HG02763 (cell line): ENCODE results near the gene PHTF1.
"Not testable (repeated sequence)": the region's sequence is repeated elsewhere in the genome, so short reads cannot be mapped to it uniquely, and the experiment has no call there.

Experiments used
- ATAC-seq: cut with Tn5 transposase; IDR thresholded peaks from one replicate; pipeline ENCODE4 v1.9.1; 2021; ENCODE audit warnings: mild to moderate bottlenecking, moderate library complexity; ENCODE audit not compliant: unreplicated experiment

PHTF1 gene

DNA sequence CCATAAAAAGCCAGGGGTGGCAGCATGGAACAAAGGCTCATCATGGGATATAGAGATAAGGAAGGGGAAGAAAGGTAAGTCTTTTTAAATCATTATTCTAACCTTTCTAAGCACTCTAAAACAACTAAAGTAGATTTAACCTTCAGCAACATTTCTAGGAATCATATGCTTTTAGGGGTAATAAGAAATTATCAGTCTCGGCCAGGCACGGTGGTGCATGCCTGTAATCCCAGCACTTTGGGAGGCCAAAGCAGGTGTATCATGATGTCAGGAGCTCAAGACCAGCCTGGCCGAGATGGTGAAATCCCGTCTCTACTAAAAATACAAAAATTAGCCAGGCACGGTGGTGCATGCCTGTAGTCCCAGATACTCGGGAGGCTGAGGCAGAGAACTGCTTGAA is 20.3 kb upstream of the PHTF1 start:
- no peak for ATAC-seq

DNA sequence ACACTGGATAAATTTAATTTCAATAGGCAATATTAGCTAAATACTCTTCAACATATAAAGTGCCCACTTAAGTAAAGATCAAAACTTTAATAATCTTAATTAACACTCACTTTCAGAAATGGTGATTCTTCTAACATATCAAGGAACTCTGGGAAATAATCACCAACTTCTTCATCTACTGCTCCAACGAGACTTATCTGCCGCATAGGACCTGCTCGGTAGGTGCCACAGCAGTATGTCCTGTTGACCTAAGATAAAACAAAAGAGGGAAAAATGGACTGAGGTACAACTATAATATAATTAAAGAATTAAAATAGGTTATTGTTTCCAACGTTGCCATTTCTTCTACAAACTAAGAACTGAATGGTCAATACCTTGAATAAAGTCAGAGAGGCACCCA is 18.3 kb upstream of the PHTF1 start:
- no peak for ATAC-seq

DNA sequence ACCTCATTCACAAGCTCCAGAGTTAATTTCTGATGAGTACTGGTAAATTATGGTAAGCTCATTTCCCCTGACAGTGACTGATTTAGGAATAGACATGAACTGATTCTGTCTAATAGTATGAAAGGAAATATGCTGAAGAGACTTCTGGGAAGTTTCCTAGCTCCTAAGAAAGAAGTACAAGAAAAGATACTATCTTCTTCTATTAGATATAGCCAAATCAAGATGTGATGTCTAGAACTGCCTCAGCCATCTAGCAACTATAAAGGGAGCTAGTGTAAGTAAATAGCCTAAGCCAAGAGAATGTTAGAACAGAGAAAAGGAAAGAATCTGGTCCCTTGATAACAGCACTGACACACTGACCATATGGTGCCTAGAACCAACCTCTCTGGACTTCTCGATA is 10.7 kb upstream of the PHTF1 start:
- no peak for ATAC-seq

DNA sequence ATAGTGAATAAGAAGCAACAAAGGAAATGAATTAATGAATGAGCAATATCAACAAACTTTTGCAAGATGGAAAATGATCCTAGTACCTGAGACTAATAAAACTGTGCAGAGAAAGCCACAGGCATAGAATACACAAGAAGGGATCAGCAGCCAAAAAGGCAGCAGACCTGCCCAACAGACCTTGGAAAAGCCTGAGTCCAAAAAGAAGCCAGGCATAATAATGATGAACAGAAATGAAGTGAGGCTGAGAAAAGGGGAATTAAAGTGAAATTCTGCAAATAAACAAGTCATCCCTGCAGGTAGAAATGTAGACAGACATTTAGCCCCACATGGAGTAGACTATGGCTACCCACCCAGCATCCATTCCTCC is 10.3 kb upstream of the PHTF1 start:
- ATAC-seq = no peak

DNA sequence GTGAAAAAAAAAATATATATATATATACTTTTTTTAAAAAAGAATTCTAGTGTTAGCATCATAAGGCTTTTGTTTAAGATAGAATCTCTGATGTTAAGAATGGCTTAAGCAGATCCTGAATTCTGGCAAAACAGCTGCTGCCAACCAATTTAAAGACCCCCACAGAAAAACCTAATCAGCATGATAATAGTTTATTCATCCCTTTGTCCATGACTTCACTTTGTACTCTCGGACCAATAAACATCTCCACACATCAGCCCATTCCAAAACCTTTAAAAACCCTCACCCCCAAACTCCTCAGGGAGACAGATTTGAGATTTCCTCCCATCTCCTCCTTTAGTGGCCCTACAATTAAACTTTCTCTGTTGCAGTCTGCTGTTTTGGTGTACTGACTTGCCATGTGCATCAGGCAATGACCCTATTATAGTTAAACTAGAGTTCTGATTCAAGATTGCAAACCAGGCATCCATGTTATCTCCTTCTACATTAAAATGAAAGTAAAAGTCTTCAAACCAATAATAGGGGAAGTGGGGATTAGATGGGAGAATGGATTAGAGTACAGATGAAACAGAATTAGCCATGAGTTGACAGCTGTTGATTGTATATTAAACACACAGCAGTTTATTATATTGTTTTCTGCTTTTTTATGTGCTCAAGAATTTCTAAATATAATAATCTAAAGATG is 9.8 kb upstream of the PHTF1 start:
- no peak for ATAC-seq

DNA sequence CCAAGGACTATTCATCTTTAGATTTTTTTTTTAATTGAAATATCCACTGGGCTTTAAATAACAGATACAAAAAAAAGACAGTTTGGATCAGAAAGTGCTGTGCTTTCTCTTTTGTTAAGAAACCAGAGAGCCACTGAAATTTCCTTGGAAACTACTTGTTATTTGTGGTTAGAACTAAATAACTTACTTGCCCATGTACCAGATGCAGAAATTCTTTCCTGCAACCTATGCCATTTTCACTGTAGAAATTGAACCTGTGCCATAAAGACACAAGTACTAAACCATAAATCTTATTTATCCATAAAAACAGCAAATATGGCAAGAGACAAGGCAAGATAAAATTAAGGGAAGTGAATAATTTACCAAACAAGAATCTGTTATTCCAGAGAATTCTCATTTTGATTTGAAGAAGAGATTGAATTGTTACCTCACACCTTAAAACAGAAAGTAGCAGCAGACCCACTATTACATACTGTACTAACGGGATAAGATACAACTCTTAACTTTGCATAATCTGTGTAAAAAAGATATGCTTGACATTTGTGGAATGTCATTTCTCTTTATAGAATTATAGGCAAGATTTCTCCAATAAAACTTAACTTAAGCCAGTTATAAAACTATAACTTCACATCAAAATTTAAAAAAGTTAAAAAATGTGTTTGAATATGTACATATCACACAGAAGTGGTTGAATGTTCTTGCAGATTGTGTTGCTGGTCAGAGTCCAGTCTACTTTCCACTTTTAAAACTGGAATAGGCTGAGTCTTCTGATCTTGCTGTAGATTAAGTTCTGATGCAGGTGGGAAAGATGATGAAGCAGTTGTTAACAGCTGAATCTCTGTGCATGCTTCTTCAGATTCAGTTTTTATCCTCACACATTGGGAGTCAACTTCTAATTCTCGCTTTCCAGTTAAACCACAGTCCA is 6.3 kb upstream of the PHTF1 start:
- no peak for ATAC-seq

DNA sequence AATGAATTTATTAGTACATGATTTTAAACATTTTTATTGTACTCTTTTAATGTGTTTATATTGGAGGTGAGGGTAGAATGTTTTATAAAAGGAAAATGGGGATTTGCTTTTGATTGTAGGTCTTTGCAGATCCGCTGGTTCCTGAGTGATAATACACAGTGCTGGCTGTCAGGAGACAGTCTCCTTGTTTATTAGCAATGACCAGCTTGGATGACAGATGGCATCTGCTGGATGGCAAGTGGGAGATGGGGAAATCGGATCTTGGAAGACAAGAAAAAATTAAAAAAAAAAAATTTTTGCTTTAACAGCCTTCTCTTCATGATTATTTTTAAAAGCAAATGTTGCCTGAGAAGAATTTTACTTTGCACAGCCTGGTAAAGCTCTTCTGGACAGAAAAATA is 4.4 kb upstream of the PHTF1 start:
- ATAC-seq = no peak

DNA sequence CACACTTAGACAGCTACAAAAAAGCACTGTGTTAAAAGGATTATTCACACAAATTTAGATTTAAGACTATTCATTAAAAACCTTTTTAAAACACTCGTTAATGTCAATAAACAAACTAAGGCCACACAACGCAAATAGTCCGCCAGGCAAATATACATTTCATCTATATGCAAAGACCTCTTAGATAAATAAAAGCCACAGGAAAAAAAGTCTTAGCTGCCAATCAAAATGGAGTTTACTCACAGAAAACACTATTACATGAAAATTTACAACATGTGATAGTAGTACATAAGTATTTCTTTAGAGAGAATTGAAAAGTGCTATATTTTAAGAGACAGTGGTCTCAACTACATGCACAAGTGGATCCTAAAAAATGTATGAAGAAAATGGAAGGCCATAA is 2.7 kb upstream of the PHTF1 start:
- no peak for ATAC-seq

DNA sequence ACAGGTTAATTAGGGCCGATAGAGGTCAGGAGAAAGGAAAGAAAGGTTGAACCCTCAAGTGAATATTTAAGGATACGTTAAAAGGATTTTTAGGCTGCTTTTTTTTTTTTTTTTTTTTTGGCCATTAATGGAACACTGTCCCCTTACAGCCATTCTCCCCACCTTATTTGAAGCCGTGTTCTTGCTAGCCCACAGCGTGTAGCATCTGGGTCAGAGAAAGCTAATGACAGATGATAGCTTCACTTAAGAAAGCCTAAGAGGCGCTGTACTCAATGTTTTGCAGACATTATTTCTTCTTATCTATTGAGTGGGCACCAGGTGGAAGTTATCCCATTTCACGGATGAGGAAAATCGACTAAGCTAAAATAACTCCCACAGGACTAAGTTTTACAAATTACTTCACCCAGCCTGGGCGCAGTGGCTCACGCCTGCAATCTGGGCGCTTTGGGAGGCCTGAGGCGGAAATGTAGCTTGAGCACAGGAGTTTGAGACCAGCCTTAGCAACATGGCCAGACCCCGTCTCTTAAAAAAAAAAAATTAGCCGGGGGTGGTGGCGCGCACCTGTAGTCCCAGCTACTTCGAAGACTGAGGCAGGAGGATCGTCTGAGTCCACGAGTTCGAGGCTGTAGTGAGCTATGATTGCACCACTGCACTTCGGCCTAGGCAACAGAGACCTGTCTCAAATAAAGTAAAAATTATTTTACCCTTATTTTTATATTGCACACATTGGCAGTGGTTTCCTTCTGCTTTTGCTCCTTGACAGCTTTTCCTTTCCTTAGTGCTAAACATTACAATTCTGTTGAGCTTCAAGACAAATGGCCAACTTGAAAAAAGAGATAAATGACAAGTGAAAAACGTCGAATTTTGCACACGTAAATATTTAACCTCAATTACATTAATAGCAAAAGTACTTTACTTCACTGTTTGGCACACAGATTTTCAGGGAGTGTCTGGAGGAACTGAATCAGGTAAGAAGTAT is 1.1 kb upstream of the PHTF1 start:
- no peak for ATAC-seq

DNA sequence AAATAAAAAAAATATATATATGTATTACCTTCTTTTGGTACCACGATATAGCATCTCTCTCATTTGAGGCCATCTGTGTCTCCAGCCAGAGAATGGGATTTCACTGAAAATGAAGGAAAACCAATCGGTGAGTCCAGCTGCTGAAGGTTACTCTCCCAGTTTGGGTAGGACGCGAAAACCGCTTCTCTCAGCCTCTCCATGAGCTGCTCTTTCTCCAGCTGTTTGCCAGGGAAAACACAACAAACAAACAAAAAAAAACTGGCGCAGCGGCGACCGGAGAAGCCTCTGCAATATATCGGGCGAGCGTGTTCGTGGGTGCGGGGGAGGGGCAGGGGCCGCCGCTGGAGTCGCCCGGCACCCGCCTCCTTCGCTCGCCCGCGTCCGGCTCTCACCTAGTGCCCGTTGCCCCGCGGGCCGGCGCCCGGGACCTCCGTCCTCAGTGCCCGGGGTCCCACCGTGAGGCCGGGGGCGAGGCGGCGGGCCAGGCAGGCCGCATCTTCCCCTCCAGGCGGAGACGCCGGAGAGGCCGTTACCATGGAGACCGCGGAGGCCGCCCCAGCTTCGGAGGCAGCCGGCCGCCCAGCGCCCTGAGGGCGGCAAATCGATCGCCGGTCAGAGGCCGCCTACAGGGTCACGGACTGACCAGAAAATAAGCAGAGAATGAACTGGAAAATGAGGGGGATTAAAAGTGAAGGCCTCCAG is 504 bp downstream of the PHTF1 start:
- peak; percentile 57 for ATAC-seq

DNA sequence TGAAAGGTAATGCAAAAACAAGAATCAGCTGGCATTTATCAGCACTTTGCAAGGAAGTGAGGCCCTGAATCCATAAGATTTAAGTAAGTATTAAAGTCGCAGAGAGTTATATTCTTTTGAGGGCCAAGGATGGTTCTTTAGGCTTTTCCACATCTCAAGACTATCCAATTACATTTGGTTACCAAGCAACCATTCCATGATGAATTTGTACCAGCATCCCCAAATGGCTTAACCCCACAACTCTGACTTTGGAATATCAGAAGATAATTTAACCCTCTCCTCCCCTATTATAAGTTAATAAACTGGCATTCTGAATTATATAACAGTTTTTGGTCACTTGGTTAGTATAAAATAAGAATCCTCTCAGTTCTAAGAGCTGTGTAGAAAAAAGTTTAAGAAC is 2.8 kb downstream of the PHTF1 start:
- ATAC-seq = no peak

DNA sequence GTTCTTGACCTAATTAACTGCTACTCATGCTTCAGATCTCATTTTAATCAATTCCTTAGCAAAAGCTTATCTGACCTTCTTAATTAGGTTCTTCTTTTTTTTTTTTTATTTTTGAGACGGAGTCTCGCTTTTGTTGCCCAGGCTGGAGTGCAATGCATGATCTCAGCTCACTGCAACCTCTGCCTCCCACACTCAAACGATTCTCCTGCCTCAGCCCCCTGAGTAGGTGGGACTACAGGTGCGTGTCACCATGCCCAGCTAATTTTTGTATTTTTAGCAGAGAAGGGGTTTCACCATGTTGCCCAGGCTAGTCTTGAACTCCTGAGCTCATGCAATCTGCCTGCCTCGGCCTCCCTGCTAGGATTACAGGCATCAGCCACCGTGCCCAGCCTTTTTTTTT is 6.0 kb downstream of the PHTF1 start:
- ATAC-seq = not testable (repeated sequence)

DNA sequence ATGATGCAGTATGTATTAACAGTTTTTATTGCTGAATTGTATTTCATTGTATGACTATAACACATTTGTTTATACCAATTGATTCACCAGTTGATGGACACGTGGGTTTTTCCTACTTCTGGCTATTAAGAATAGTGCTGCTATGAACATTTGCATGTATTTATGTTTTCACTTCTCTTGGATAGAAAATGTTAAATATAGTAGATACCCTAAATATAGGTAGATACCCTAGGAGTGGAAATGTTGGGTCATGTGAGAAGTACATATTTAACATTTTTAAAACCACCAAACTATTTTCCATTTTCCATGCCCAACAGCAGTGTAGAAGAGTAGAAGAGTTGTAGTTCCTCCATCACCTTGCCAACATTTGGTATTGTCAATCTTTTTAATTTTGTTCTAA is 7.8 kb downstream of the PHTF1 start:
- no peak for ATAC-seq

DNA sequence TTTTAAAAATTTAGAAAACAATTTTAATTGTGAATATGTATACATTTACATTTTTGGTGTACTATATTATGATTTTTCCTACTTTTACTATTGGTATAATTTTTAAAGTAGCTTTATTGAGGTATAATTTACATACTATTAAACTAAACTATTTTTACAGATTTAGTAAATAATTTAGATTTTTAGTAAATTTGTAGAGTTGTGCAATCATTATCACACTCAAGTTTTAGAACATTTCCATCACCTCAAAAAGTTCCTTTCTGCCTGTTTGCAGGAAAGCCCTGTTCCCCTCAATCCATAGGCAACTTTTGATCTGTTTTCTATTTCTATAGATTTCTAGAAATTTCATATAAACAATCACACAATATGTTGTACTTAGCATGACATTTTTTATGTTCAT is 8.2 kb downstream of the PHTF1 start:
- no peak for ATAC-seq

DNA sequence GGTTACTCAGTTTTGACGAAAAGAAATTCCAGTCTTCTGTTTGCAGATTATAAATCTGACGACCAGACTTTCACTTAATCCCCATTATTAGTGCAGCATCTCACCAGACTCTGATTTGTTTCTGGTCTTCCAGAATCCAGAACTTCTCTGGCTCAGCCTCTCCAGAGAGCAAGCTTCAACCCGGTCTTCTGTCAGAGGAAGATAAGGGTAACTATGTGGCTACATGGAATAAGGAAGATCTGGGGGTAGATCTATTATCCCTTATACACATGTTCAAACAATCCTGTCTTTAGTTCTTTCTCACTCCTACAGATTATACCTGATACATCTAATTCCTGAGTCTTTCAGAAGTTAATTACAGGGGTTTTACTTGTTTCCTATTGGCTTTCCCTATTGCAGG is 9.9 kb downstream of the PHTF1 start:
- no peak for ATAC-seq

DNA sequence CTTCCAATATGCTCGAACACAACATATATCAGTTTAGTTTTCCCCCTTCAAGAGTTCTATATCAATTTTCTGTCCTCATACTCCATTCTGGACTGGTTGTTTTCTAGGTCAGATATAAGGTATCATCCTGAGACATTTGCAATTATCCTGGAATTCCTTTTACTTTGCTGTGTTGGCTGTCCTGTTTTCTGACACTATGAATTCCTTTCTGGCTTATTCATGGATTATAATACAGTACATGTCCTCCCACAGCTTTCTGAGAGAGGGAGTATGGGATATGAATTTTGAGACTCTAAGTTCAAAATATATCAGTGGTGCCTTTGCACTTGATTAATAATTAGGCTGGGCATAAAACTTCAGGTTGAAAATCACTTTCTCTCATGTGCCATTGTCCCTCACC is 11.9 kb downstream of the PHTF1 start:
- ATAC-seq = no peak

DNA sequence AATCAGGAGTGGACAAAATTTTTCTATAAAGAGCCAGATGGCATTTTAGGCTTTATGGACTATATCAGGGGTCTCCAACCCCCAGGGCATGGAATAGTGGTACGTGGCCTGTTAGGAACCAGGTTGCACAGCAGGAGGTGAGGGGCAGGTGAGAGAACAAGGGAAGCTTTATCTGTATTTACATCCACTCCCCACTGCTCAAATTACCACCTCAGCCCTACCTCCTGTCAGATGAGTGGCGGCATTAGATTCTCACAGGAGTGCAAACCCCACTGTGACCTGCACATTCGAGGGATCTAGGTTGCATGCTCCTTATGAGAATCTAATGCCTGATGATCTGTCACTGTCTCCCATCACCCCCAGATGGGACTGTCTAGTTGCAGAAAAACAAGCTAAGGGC is 13.9 kb downstream of the PHTF1 start:
- no peak for ATAC-seq

DNA sequence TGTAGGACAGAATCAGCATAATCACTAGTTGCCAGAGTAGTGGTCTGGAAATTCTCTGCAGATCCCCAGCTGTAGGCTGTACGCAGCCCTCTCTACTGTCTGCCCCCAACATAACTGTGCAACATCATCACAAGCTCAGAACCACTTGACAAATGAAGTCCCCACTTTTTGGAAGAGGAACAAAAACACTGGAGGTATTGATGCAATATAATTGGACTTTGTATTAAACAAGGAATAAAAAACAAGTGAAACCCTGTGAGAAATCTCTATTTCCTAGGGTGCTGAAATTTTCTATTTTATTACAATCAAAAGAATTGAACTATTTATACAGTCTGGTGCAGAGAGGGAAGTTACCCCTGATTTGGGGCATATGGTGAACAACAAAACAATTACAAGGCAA is 15.2 kb downstream of the PHTF1 start:
- no peak for ATAC-seq

DNA sequence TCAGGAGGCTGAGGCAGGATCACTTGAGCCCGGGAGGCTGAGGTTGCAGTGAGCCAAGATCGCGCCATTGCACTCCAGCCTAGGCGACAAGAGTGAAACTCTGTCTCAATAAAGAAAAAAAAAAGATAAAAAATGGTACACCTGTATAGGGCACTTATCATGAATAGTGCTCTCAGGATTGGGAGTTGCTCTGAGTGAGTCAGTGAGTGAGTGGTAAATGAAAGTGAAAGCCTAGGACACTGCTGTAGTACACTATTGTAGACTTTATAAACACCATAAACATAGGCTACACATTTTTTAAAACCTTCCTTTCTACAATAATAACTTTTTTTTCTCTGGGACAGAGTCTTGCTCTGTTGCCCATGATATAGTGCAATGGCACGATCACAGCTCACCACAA is 16.8 kb downstream of the PHTF1 start:
- ATAC-seq = no peak

DNA sequence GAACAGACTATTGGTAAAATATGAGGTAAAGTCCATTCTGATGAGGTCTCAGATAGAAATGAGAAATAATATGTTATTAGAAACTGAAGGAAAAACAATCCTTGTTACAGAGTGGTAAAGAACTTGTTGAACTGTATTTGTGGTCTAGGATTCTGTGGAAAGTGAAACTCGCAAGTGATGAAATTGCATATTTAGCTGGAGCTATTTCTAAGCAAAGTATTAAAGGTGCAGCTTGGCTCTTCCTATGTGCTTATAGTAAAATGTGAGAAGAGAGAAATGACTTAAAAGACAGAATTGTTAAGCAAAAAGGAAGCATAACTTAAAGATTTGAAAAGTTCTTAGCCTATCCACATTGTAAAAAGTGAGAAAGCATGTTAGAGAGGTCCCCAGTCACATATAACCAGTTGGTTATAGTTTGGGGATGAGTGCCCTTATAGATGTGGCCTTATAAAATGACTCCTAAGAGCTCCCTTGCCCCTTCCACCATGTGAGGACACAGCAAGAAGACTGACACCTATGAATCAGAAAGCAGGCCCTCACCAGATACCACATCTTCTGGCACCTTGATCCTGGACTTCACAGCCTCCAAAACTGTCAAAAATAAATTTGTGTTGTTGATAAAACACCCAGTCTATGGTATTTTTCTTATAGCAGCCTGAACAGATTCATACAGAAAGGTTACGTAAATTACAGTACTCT is 24.8 kb downstream of the PHTF1 start:
- ATAC-seq = no peak
